ENCODE results near the gene MROH2A.

Gene MROH2A

GRCh38 chr2:233800208-233800607 is 22.1 kb downstream of the MROH2A start:
- no peak for DNase-seq

- DNase-seq: no peak
Observed at GRCh38 chr2:233801357-233802131, 23.4 kb downstream of the MROH2A start.

- no peak for DNase-seq
Observed at GRCh38 chr2:233802132-233802815, 24.1 kb downstream of the MROH2A start.

- no peak for DNase-seq
Observed at GRCh38 chr2:233803292-233803911, 25.3 kb downstream of the MROH2A start.

GRCh38 chr2:233803994-233804393 is 25.9 kb downstream of the MROH2A start:
- no peak for DNase-seq

- DNase-seq: no peak
Observed at GRCh38 chr2:233807215-233807865, 29.2 kb downstream of the MROH2A start.

- DNase-seq: no peak
Observed at GRCh38 chr2:233807966-233808935, 30.1 kb downstream of the MROH2A start.

- DNase-seq: no peak
Observed at GRCh38 chr2:233810385-233810784, 32.3 kb downstream of the MROH2A start.

GRCh38 chr2:233811087-233811486 is 33.0 kb downstream of the MROH2A start:
- no peak for DNase-seq

GRCh38 chr2:233811732-233812131 is 33.6 kb downstream of the MROH2A start:
- DNase-seq: no peak

GRCh38 chr2:233813236-233814055 is 35.3 kb downstream of the MROH2A start:
- DNase-seq: no peak

GRCh38 chr2:233814056-233814835 is 36.1 kb downstream of the MROH2A start:
- DNase-seq: no peak

GRCh38 chr2:233815861-233816260 is 37.7 kb downstream of the MROH2A start:
- no peak for DNase-seq

- DNase-seq: no peak
Observed at GRCh38 chr2:233816334-233816733, 38.2 kb downstream of the MROH2A start.

GRCh38 chr2:233816771-233817170 is 38.6 kb downstream of the MROH2A start:
- no peak for DNase-seq

GRCh38 chr2:233817361-233817911 is 39.3 kb downstream of the MROH2A start:
- DNase-seq: no peak

GRCh38 chr2:233817995-233818638 is 40.0 kb downstream of the MROH2A start:
- no peak for DNase-seq

GRCh38 chr2:233818639-233819621 is 40.8 kb downstream of the MROH2A start:
- no peak for DNase-seq
